Right cardiac atrium (tissue), 5 donors: ENCODE data around the gene CUL7. TPM values are rescaled to one million over a fixed set of nuclear protein-coding genes. Genes with fewer than 3 reads are reported as not detected.

Experiments
- ATAC-seq, 2 donors: fragments of 200-7000 bp; cut with Tn5 transposase; one replicate each; pipeline versions ENCODE4 v1.8.0 to v1.9.1; 2020; ENCODE audit warnings: moderate library complexity in 2 of 2, mild to moderate bottlenecking in 1 of 2
- DNase-seq, 3 donors: peaks; one replicate each; pipeline ENCODE4 v3.0.0-alpha.2; 2020
- H3K27ac ChIP-seq: one replicate; pipeline ENCODE4 v1.5.1; 2013; ENCODE audit warnings: mild to moderate bottlenecking, low read length, control low read depth, moderate library complexity
- H3K27me3 ChIP-seq: one replicate; pipeline ENCODE4 v1.6.1; 2013; ENCODE audit not compliant: control insufficient read depth, insufficient read depth
- H3K4me1 ChIP-seq: one replicate; pipeline ENCODE4 v1.6.1; 2013; ENCODE audit warnings: low read length; ENCODE audit not compliant: control insufficient read depth, insufficient read depth
- H3K4me3 ChIP-seq: one replicate; pipeline ENCODE4 v1.5.1; 2013; ENCODE audit warnings: low read length, control low read depth
- H3K9me3 ChIP-seq: one replicate; pipeline ENCODE4 v1.6.1; 2013; ENCODE audit warnings: low read length; ENCODE audit not compliant: control insufficient read depth
- WGBS: extraction: QIAGEN DNeasy Blood & Tissue Kit; methylation state at CpG from one replicate; pipeline ENCODE4 v1.1.7; 2013; 5-methylcytosine and 5-hydroxymethylcytosine counted together
- intact Hi-C, 4 donors: fragments of 100-400 bp; cut with DNase I; formaldehyde crosslinking; loops; one replicate each; pipeline versions ENCODE4 v1.11.0 to v1.14.0; 2022 to 2023
- polyA plus RNA-seq: library from polyadenylated mRNA; stranded (reverse); fragments of 200-250 nt; gene quantifications from one replicate; pipeline ENCODE4 v1.2.3, GENCODE V29; 2013
- total RNA-seq, 4 donors: library from RNA; stranded (reverse); fragmentation: NEBNext Ultra II Directional; extraction: Animal tissue kit (Norgen Biotek cat#: 25700); gene quantifications; one replicate each; pipeline ENCODE4 v1.2.1, GENCODE V29; 2021
- donor health status: healthy with polysubstance abuse.
- donor health status: DM: no; HTN: yes; CAD: no.
- donor health status: DM: no; HTN: no; CAD: no.
- donor health status: DM: no; HTN: yes; CAD: no; lungs with severe emphysema.
- donor health status: DM: yes; HTN: yes; CAD: no.

The CUL7 gene
- total and polyA plus RNA-seq, 5 donors = 4.5 to 9.6 (median 9.2) TPM

GRCh38 chr6:43077333-43077809 lies 23.7 kb upstream of the CUL7 start:
- intact Hi-C loops = loop anchor here in 2 of 4 donors (5.0 to 10.0 kb wide), 2 partner anchors 50 to 57 kb away; no protein-coding TSS in a partner anchor
- Histone ChIP-seq H3K9me3 (no peaks in the 10 kb centered on the region), H3K4me1 (peaks cover 2% of the 10 kb centered on the region), H3K4me3 (peak overlapping the region; percentile 90), H3K27ac (no peak overlapping the region), H3K27me3 (no peaks in the 10 kb centered on the region)
- WGBS = 39% methylated on average over 8 of the region's 8 CpGs
- DNase-seq (no peak), ATAC-seq (no peak)

DNA sequence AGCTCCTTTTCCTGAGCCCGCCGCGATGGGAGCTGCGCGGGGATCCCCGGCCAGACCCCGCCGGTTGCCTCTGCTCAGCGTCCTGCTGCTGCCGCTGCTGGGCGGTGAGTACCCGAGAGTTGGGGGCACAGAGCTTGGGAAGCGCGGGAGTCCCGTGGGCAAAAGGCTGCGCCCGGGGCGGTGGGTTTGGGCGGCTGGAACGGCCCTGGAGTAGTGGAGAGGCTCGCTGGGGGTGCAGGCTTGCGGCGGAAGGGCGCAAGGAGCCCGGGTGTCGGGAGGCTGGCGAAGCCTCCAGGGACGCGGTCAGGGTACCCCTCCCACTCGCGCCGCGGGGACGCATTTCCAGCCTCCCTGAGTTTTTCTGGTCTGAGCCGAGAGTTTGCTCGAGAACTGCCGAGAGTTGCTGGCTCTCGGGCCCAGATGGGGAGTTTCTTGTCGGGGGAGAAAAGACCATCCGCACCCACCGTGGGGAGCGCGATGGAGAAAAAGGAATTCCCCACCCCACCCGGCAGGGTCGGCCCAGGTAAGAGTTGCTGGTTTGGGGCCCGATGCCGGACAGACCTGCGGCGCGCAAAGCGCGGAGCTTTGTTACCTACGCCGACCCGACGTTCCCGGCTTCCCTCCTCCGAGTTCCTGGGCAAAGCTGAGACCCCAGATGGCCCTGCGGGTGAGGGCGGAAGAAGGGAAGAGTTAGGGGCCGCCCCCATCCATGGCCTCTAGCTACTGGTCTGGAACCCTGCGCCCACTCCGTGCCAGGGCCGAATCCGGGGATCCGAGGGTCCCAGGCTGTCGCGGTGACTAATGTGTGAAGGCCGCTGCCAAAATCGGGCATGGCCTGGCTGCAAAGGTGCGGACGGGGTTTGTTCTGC lies 23.0 kb upstream of the CUL7 start:
- Histone ChIP-seq H3K27me3 (no peaks in the 10 kb centered on the region), H3K27ac (no peak overlapping the region), H3K9me3 (no peaks in the 10 kb centered on the region), H3K4me3 (peak overlapping the region; percentile 90), H3K4me1 (peaks cover 2% of the 10 kb centered on the region)
- WGBS = under 1% methylated on average over 72 of the region's 72 CpGs
- peak; percentile 28 to 41 for ATAC-seq
- peak in 2 of 3 donors; percentile 55 to 58 for DNase-seq
- intact Hi-C loops = loop anchor here in 2 of 4 donors (5.0 to 10.0 kb wide), 2 partner anchors 51 to 58 kb away; no protein-coding TSS in a partner anchor

- H3K4me3 ChIP-seq = peak within 1 kb of the TSS; percentile 90
- H3K4me1 ChIP-seq = peaks cover 2% of the 10 kb centered on the region
- peak; percentile 47 to 84 (median 79) for DNase-seq
- WGBS = 4% methylated on average over 60 of the region's 60 CpGs
- no peak within 1 kb of the TSS for H3K27ac ChIP-seq
- ATAC-seq = peak; percentile 46 to 64
- no peaks in the 10 kb centered on the region for H3K27me3 ChIP-seq
- no peaks in the 10 kb centered on the region for H3K9me3 ChIP-seq
- intact Hi-C loops = loop anchor here in 2 of 4 donors (5.0 to 10.0 kb wide), 2 partner anchors 51 to 59 kb away; no protein-coding TSS in a partner anchor
These were observed 22.2 kb upstream of the CUL7 start, which contains the start of gene PTK7 for GRCh38 chr6:43075670-43076463. PTK7 (plus strand) TSS chr6:43076314; CDS start chr6:43076489, 175 bp downstream.

- no peaks in the 10 kb centered on the region for H3K9me3 ChIP-seq
- H3K27ac ChIP-seq = no peak overlapping the region
- H3K27me3 ChIP-seq = no peaks in the 10 kb centered on the region
- DNase-seq (peak in 2 of 3 donors; percentile 31 to 56), ATAC-seq (peak in 1 of 2 donors; percentile 15)
- intact Hi-C loops = loop anchor here in 2 of 4 donors (5.0 to 10.0 kb wide), 2 partner anchors 52 to 60 kb away; no protein-coding TSS in a partner anchor
- 60% methylated on average over 6 of the region's 6 CpGs for WGBS
- H3K4me1 ChIP-seq = peaks cover 2% of the 10 kb centered on the region
- no peak overlapping the region for H3K4me3 ChIP-seq
These were observed 21.4 kb upstream of the CUL7 start for GRCh38 chr6:43074847-43075669.

- DNase-seq (no peak), ATAC-seq (no peak)
- Histone ChIP-seq H3K4me1 (no peaks in the 10 kb centered on the region), H3K4me3 (no peak overlapping the region), H3K27me3 (no peaks in the 10 kb centered on the region), H3K27ac (no peak overlapping the region), H3K9me3 (no peaks in the 10 kb centered on the region)
- 60% methylated on average over 6 of the region's 6 CpGs for whole genome bisulfite sequencing
- intact Hi-C loops = loop anchor here in 1 of 4 donors (10.0 kb wide), 1 partner anchor 65 kb away; no protein-coding TSS in a partner anchor
These were observed 16.5 kb upstream of the CUL7 start for GRCh38 chr6:43070028-43070632.

DNA sequence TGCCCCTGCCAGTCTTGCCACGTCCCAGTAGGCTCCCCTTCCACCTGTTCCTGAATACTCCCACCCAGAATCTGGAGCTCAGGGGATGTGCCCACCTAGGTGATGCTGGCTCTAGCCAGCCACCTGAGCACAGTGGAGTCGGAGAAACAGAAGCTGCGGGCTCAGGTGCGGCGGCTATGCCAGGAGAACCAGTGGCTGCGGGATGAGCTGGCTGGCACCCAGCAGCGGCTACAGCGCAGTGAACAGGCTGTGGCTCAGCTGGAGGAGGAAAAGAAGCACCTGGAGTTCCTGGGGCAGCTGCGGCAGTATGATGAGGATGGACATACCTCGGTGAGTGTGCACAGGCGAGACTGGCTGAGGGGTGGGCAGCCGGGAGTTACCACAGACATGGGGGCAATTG lies 9.2 kb upstream of the CUL7 start:
- H3K4me1 ChIP-seq = peaks cover 4% of the 10 kb centered on the region
- H3K27ac ChIP-seq = no peak overlapping the region
- ATAC-seq (no peak), DNase-seq (peak in 1 of 3 donors; percentile 28)
- H3K27me3 ChIP-seq = no peaks in the 10 kb centered on the region
- WGBS = 95% methylated on average over 12 of the region's 12 CpGs
- intact Hi-C loops = no loop called here
- H3K4me3 ChIP-seq = no peak overlapping the region
- H3K9me3 ChIP-seq = no peaks in the 10 kb centered on the region

- Histone ChIP-seq H3K4me3 (no peak overlapping the region), H3K9me3 (no peaks in the 10 kb centered on the region), H3K27me3 (no peaks in the 10 kb centered on the region), H3K4me1 (peaks cover 4% of the 10 kb centered on the region), H3K27ac (no peak overlapping the region)
- no peak for DNase-seq
- ATAC-seq = no peak
- intact Hi-C loops = no loop called here
- WGBS = 71% methylated on average over 2 of the region's 2 CpGs
These were observed 8.2 kb upstream of the CUL7 start for GRCh38 chr6:43061861-43062260.

DNA sequence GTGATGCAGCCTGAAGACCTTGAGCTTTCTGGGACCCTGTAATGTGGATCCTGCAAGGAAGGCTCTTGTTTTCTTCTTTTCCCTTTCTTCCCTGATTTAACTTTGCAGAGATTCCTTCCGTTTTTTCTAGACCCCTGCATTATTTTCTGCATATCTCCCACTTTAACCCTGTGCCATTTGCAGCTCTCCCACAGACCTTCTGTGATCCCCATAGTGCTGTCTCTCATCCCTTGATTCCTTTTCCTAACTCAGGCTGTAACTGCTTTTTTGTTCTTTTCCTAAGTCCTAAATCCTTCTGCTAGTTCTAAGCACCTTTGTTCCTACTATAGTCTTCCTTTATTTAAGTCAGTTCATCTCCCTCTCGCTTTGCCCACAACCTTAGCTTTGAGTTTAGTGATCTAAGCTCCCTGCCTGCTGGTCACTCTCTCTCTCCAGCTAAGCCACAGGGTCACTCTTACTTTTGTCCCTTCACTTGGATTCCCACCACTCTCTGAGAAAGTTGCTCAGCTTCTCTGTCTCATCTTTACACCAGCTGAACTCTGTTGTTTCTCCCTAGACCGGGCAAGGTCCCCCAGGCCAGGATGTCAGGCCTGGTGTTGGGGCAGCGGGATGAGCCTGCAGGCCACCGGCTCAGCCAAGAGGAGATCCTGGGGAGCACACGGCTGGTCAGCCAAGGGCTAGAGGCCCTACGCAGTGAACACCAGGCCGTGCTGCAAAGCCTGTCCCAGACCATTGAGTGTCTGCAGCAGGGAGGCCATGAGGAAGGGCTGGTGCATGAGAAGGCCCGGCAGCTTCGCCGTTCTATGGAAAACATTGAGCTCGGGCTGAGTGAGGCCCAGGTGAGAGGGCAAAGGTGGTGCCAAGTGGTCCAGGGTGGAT lies 7.3 kb upstream of the CUL7 start:
- intact Hi-C loops = no loop called here
- 83% methylated on average over 12 of the region's 12 CpGs for WGBS
- DNase-seq (no peak), ATAC-seq (no peak)
- Histone ChIP-seq H3K4me1 (peaks cover 4% of the 10 kb centered on the region), H3K27ac (peak overlapping the region; percentile 85), H3K4me3 (no peak overlapping the region), H3K9me3 (no peaks in the 10 kb centered on the region), H3K27me3 (no peaks in the 10 kb centered on the region)

GRCh38 chr6:43060034-43060754 lies 6.5 kb upstream of the CUL7 start:
- H3K4me3 ChIP-seq = peak overlapping the region; percentile 67
- no peaks in the 10 kb centered on the region for H3K27me3 ChIP-seq
- H3K9me3 ChIP-seq = no peaks in the 10 kb centered on the region
- H3K4me1 ChIP-seq = peaks cover 4% of the 10 kb centered on the region
- DNase-seq (peak in 1 of 3 donors; percentile 67), ATAC-seq (peak; percentile 15 to 16)
- peak overlapping the region; percentile 85 for H3K27ac ChIP-seq
- 6% methylated on average over 15 of the region's 15 CpGs for WGBS
- intact Hi-C loops = no loop called here
